ENCODE data around the gene SH2D2A.
A peak's percentile ranks its signal among the peaks of the same experiment; 100 is the strongest.
"Not testable (repeated sequence)": the region's sequence is repeated elsewhere in the genome, so short reads cannot be mapped to it uniquely, and the experiment has no call there.

Gene SH2D2A

GRCh38 chr1:156767101-156767878 is 49.4 kb downstream of the SH2D2A start, which contains the start of gene PRCC:
Gene PRCC (plus strand): TSS chr1:156767535. CDS start chr1:156767772, 237 bp downstream.
- DNase-seq: peak; percentile 54

DNA sequence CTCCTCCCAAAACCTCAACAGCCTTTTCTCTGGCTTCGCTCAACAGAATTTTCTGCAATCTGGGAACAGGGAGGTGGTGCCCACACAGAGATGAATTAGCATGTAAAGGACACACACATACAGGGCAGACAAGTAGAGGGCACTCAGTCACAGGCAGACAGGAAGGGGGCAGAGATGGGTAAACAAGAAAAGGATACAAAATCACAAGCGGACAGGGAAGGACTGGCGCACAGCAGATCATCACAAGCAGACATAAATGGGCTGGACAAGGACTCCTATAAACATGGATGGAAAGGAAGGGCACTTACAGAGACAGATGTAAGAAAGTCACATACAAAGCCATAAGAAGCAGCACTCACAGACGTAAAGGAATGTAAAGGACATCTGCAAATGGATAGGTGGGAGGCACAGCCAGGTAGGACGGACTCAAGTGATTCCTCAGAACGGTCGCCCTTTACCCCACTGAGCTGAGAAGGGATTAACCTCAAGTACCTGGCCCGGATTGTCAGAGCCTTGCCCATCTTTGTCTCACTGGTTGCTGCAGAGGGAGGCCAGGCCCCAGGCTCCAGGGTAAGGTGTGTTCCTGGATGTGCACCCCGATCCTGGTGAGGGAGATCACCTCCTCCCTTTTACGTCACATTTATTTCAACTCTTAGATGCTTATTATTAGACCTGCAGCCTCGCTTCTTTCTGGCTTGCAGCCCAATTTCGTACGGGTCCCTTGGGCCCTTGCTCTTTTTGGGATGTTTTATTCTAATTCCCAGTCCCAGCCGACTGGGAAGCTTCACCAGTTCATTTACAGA is 50.1 kb downstream of the SH2D2A start:
- no peak for DNase-seq

GRCh38 chr1:156765666-156766065 is 51.0 kb downstream of the SH2D2A start:
- DNase-seq: no peak

DNA sequence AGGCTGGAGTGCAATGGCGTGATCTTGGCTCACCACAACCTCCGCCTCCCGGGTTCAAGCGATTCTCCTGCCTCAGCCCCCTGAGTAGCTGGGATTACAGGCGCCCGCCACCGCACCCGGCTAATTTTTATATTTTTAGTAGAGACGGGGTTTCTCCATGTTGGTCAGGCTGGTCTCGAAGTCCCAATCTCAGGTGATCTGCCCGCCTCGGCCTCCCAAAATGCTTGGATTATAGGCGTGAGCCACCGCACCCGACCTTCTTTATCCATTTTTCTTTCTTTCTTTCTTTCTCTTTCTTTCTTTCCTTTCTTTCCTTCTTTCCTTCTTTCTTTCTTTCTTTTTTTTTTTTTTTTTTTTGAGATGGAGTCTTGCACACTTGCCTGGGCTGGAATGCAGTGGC is 51.5 kb downstream of the SH2D2A start:
- not testable (repeated sequence) for DNase-seq

GRCh38 chr1:156760796-156761104 is 55.9 kb downstream of the SH2D2A start:
- no peak for DNase-seq

GRCh38 chr1:156760092-156760795 is 56.4 kb downstream of the SH2D2A start:
- DNase-seq: no peak

DNA sequence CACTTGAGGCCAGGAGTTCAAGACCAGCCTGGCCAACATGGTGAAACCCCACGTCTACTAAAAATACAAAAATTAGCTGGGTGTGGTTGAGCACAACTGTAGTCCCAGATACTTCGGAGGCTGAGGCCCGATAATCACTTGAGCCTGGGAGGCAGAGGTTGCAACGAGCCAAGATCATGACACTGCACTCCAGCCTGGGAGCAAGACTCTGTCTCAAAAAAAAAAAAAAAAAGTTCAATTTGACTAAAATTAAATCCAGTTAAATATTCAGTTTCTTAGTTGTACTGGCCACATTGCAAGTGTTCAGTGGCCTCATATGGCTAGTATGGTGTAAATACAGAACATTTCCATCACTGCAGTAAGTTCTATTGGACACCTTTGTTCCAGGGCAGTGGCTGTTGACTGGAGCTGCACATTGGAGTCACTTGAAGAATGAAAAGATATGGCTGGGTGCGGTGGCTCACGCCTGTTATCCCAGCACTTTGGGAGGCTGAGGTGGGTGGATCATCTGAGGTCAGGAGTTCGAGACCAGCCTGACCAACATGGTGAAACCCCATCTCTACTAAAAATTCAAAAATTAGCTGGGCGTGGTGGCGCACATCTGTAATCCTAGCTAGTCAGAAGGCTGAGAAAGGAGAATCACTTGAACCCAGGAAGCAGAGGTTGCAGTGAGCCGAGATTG is 58.9 kb downstream of the SH2D2A start:
- DNase-seq: not testable (repeated sequence)

DNA sequence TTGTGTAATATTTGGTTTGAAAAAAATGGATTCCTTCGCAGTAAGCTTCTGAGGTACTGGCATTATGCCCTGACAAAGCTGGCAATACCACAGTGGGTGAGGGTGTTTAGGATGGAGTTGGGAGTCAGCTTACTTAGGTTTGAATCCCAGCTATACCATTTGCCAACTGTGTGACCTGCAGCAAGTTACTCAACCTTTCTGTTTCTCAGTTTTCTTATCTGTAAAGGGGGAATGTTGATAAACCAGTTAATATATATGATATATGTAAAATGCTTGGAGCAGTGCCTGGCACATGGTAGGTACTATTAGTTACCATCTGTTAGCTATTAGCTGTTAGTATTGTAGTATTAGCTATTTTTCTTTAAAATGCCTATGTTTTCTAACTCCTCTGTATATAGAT is 60.3 kb downstream of the SH2D2A start:
- DNase-seq: no peak

Measured in 8988T (cell line).